ENCODE measurements around the gene PCDHA6. TPM values are rescaled to one million over a fixed set of nuclear protein-coding genes. Genes with fewer than 3 reads are reported as not detected.
"Not testable (repeated sequence)": the region's sequence is repeated elsewhere in the genome, so short reads cannot be mapped to it uniquely, and the experiment has no call there.

The PCDHA6 gene
- under 1 TPM in 3 of 10 donors, not detected in 7; 0.14 to 0.31 (median 0.18) TPM for total RNA-seq
- polyA plus RNA-seq = not detected
- long read RNA-seq, donor 1 = 0 reads
- long read RNA-seq, donor 2 = 0 reads
- long read RNA-seq, donor 3 = 0 reads

- DNase-seq (no peak), ATAC-seq (no peak)
- Histone ChIP-seq H3K9me3 (peaks cover 0 to 80% (median 19%) of the 10 kb centered on the region in 11 donors), H3K4me3 (peak within 1 kb of the TSS in 2 of 10 donors; percentile 12 to 23), H3K27ac (no peak within 1 kb of the TSS), H3K4me1 (no peaks in the 10 kb centered on the region), H3K36me3 (no peaks in the 10 kb centered on the region), H3K27me3 (peaks cover 0 to 97% (median 56%) of the 10 kb centered on the region in 7 donors)
- 13 to 15% methylated on average over 27 of the region's 27 CpGs for WGBS, 2 donors
- peak in 3 of 9 donors; percentile 15 to 29 (median 16) for TF ChIP-seq CTCF (IDR thresholded peaks at IDR 0.05)
- intact Hi-C loops (cut with DNase I) = no loop called here
Measured at GRCh38 chr5:140827704-140828361, at the start of gene PCDHA6. PCDHA6 (plus strand) TSS chr5:140827960; CDS start chr5:140828092, 132 bp downstream.

DNA sequence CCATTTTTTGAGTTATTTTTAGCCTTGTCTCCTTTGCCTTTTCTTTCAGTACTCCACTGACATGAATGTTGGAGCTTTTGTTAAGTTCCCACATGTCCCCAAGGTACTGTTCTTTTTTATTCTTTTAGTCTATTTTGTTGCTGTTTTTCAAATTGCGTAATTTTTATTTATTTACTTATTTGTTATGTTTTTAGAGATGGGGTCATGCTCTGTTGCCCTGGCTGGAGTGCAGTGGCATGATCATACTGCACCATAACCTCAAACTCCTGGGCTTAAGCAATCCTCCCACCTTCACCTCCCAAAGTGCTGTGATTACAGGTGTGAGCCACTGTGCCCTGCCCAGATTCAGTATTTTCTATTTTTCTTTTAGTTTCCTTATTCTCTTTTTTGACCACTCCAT lies 47.2 kb upstream of the PCDHA6 start:
- intact Hi-C loops (cut with DNase I) = no loop called here

DNA sequence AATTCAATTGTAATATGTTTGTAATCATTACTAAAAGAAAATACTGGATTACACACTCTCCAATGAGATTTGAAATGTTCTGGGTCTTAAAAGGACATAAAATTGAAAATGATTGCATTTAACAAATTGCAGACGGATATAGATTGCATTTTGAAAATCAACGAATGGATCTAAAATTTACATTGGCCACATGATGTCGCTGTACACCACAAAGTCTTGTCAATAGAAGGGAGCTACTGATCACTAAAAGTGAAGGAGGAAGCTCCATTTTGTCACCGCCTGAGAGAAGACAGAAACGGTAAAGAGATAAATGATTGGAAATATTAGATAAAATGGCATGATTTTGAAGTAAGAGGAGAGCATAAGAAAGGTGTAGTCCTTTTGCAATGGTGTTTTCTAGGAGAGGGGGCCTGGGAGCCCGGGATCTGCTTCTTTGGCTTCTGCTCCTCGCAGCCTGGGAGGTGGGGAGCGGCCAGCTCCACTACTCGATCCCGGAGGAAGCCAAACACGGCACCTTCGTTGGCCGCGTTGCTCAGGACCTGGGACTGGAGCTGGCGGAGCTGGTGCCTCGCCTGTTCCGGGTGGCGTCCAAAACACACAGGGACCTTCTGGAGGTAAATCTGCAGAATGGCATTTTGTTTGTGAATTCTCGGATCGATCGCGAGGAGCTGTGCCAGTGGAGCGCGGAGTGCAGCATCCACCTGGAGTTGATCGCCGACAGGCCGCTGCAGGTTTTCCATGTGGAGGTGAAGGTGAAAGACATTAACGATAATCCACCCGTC lies 41.7 kb upstream of the PCDHA6 start, which contains the start of gene PCDHA1:
PCDHA1 (plus strand) TSS at position 236 of the 782 bp plus-strand sequence.
- intact Hi-C loops (cut with DNase I) = no loop called here
- H3K36me3 ChIP-seq = no peaks in the 10 kb centered on the region
- peaks cover 0 to 51% (median 31%) of the 10 kb centered on the region in 7 donors for H3K27me3 ChIP-seq
- H3K9me3 ChIP-seq = peaks cover 0 to 99% (median 38%) of the 10 kb centered on the region in 11 donors
- ATAC-seq = no peak
- H3K4me1 ChIP-seq = no peaks in the 10 kb centered on the region
- 16 to 17% methylated on average over 29 of the region's 29 CpGs for WGBS, 2 donors
- no peak within 1 kb of the TSS for H3K4me3 ChIP-seq
- H3K27ac ChIP-seq = no peak within 1 kb of the TSS
- no peak for TF ChIP-seq CTCF (IDR thresholded peaks at IDR 0.05)
- no peak for DNase-seq

More for the DNA sequence above, 47.2 kb upstream of the PCDHA6 start:
- DNase-seq (no peak), ATAC-seq (no peak)
- no peak overlapping the region for H3K4me3 ChIP-seq
- no peaks in the 10 kb centered on the region for H3K36me3 ChIP-seq
- peaks cover 0 to 100% (median 53%) of the 10 kb centered on the region in 11 donors for H3K9me3 ChIP-seq
- 79 to 83% methylated on average over 1 of the region's 1 CpG for WGBS, 2 donors
- no peak for TF ChIP-seq CTCF (IDR thresholded peaks at IDR 0.05)
- no peak overlapping the region for H3K27ac ChIP-seq
- no peaks in the 10 kb centered on the region for H3K4me1 ChIP-seq
- H3K27me3 ChIP-seq = peaks cover 0 to 11% (median 0%) of the 10 kb centered on the region in 7 donors

DNA sequence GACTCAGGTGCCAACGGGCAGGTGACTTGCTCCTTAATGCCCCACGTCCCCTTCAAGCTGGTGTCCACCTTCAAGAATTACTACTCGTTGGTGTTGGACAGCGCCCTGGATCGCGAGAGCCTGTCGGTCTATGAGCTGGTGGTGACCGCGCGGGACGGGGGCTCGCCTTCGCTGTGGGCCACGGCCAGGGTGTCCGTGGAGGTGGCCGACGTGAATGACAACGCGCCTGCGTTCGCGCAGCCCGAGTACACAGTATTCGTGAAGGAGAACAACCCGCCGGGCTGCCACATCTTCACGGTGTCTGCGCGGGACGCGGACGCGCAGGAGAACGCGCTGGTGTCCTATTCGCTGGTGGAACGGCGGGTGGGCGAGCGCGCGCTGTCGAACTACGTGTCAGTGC lies 40.3 kb upstream of the PCDHA6 start:
- intact Hi-C loops (cut with DNase I); H3K4me3 ChIP-seq; H3K4me1 ChIP-seq; DNase-seq; H3K36me3 ChIP-seq; ATAC-seq; H3K27ac ChIP-seq: not testable (repeated sequence)
- H3K9me3 ChIP-seq = peaks cover 0 to 99% (median 38%) of the 10 kb centered on the region in 11 donors
- 31 to 34% methylated on average over 44 of the region's 44 CpGs for WGBS, 2 donors
- H3K27me3 ChIP-seq = peaks cover 0 to 51% (median 31%) of the 10 kb centered on the region in 7 donors

- H3K36me3 ChIP-seq; DNase-seq; H3K27ac ChIP-seq; ATAC-seq; H3K4me1 ChIP-seq; intact Hi-C loops (cut with DNase I); H3K4me3 ChIP-seq: not testable (repeated sequence)
- Histone ChIP-seq H3K27me3 (peaks cover 0 to 51% (median 31%) of the 10 kb centered on the region in 7 donors), H3K9me3 (peaks cover 0 to 99% (median 34%) of the 10 kb centered on the region in 11 donors)
- 26 to 36% methylated on average over 67 to 70 of the region's 70 CpGs for WGBS, 2 donors
Measured at GRCh38 chr5:140787849-140788504, 39.8 kb upstream of the PCDHA6 start.
